Endothelial cell (in vitro differentiated cells): Measurements from ENCODE around the gene IDH2. TPM values are rescaled to one million over a fixed set of nuclear protein-coding genes. Genes with fewer than 3 reads are reported as not detected.

ENCODE experiments used
- DNase-seq: peaks from one replicate; pipeline ENCODE4 v3.0.0; 2021; ENCODE audit warnings: low spot score
- H3K27ac Mint-ChIP-seq: one replicate; pipeline ENCODE4 v1.8.0; 2021; ENCODE audit warnings: mixed read lengths, inconsistent platforms; ENCODE audit not compliant: unreplicated experiment
- H3K27me3 Mint-ChIP-seq: one replicate; pipeline ENCODE4 v1.8.0; 2021; ENCODE audit warnings: mild to moderate bottlenecking, moderate library complexity, mixed read lengths, inconsistent platforms; ENCODE audit not compliant: unreplicated experiment
- H3K36me3 Mint-ChIP-seq: one replicate; pipeline ENCODE4 v1.8.0; 2021; ENCODE audit warnings: mild to moderate bottlenecking, low read depth, mixed read lengths, inconsistent platforms; ENCODE audit not compliant: unreplicated experiment
- H3K4me1 Mint-ChIP-seq: one replicate; pipeline ENCODE4 v1.8.0; 2021; ENCODE audit warnings: mild to moderate bottlenecking, mixed read lengths, inconsistent platforms; ENCODE audit not compliant: unreplicated experiment
- H3K4me3 Mint-ChIP-seq: one replicate; pipeline ENCODE4 v1.8.0; 2021; ENCODE audit warnings: mild to moderate bottlenecking, mixed read lengths, inconsistent platforms; ENCODE audit not compliant: unreplicated experiment
- H3K9me3 Mint-ChIP-seq: one replicate; pipeline ENCODE4 v1.8.0; 2021; ENCODE audit warnings: mixed read lengths, inconsistent platforms; ENCODE audit not compliant: unreplicated experiment
- total RNA-seq: library from RNA; stranded (reverse); fragmentation: NEBNext Ultra II Directional; extraction: Animal tissue kit (Norgen Biotek cat#: 25700); gene quantifications from one replicate; pipeline ENCODE4 v1.2.1, GENCODE V29; 2021; ENCODE audit not compliant: unreplicated experiment
- TF ChIP-seq, protein P1 (sequence below): fragments of 200-600 bp; sonication (generic); IDR thresholded peaks from one replicate; pipeline ENCODE4 v1.5.0; 2021; ENCODE audit warnings: antibody characterized with exemption; ENCODE audit not compliant: unreplicated experiment

IDH2 gene
- total RNA-seq, 1 donor from 2014 or later = 133 TPM

DNA sequence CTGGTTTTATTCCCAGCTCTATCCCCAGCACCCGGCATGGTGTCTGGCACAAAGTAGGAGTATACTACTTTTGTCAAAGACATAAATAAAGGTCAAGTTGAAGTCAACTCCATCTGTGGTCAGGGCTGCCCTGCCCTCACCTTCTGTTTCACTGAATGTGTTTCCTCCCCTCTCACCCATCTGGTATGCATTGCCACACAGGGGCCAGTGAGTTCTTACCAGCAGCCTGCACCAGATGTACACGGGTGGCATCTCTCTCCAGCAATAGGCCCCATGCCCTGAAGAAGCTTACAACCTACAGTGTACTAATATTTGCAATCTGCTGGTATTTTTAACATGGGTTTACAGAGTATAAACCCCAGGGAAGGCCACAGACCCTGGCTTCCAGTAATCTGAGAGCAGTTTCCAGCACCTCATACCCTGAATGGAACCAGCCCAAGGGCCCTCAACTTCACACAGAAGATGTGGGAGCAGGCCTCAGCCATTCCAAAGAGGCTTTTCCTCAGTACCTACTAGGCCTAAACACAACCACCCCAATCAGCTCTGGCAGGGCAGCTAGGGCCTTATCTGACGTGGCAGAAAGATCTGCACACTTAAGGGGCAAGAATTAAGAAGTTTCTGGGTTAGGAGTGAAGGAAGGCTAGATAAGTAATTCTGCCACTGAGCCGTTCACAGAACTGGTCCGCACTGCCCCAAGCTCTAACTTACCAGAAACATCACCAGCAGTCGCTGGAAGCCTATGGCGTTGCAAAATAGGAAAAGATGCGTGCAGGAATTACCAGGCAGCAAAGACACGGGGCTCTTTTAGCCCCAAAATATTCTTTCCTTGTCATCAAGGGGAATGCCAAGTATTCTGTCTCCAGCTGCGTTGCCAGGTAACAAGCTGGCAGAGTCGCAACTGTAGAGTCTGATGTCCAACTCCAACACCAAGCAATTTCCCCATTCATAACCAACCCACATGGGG, 2.1 kb downstream of the IDH2 start:
- H3K4me3 Mint-ChIP-seq = peak overlapping the region; percentile 88
- H3K4me1 Mint-ChIP-seq = peaks cover 16% of the 10 kb centered on the region
- H3K36me3 Mint-ChIP-seq = peaks cover 4% of the 10 kb centered on the region
- peaks cover 23% of the 10 kb centered on the region for H3K27me3 Mint-ChIP-seq
- H3K9me3 Mint-ChIP-seq = no peaks in the 10 kb centered on the region
- DNase-seq = no peak
- peak overlapping the region; percentile 87 for H3K27ac Mint-ChIP-seq
- TF ChIP-seq, protein P1, sequence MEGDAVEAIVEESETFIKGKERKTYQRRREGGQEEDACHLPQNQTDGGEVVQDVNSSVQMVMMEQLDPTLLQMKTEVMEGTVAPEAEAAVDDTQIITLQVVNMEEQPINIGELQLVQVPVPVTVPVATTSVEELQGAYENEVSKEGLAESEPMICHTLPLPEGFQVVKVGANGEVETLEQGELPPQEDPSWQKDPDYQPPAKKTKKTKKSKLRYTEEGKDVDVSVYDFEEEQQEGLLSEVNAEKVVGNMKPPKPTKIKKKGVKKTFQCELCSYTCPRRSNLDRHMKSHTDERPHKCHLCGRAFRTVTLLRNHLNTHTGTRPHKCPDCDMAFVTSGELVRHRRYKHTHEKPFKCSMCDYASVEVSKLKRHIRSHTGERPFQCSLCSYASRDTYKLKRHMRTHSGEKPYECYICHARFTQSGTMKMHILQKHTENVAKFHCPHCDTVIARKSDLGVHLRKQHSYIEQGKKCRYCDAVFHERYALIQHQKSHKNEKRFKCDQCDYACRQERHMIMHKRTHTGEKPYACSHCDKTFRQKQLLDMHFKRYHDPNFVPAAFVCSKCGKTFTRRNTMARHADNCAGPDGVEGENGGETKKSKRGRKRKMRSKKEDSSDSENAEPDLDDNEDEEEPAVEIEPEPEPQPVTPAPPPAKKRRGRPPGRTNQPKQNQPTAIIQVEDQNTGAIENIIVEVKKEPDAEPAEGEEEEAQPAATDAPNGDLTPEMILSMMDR = no peak

- peaks cover 17% of the 10 kb centered on the region for H3K4me1 Mint-ChIP-seq
- no peak overlapping the region for H3K4me3 Mint-ChIP-seq
- TF ChIP-seq, protein P1 = no peak
- peak overlapping the region; percentile 1 for H3K27ac Mint-ChIP-seq
- peaks cover 22% of the 10 kb centered on the region for H3K27me3 Mint-ChIP-seq
- H3K9me3 Mint-ChIP-seq = no peaks in the 10 kb centered on the region
- H3K36me3 Mint-ChIP-seq = peaks cover 2% of the 10 kb centered on the region
- DNase-seq = no peak
These were observed 3.0 kb downstream of the IDH2 start for GRCh38 chr15:90099072-90099867.

DNA sequence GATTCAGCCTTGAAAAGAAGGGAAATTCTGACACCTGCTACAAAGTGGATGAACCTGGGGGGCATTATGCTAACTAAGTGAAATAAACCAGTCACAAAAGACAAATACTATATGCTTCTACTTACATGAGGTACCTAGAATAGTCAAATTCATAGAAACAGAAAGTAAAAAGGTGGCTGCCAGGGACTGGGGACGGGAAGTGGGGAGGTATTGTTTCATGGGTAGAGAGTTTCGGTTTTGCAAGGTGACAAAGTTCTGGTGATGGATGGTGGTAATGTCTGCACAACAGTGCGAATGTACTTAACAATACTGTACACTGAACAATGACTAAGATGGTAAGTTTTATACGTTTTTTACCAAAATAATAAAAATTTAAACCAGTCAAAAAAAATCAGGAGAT, 4.8 kb downstream of the IDH2 start:
- no peak for DNase-seq
- H3K4me3 Mint-ChIP-seq = no peak overlapping the region
- peaks cover 18% of the 10 kb centered on the region for H3K4me1 Mint-ChIP-seq
- H3K36me3 Mint-ChIP-seq = peaks cover 10% of the 10 kb centered on the region
- H3K9me3 Mint-ChIP-seq = no peaks in the 10 kb centered on the region
- no peak overlapping the region for H3K27ac Mint-ChIP-seq
- TF ChIP-seq, protein P1 = no peak
- peaks cover 18% of the 10 kb centered on the region for H3K27me3 Mint-ChIP-seq

GRCh38 chr15:90095521-90095959, 6.7 kb downstream of the IDH2 start:
- Mint-ChIP-seq H3K27me3 (peaks cover 17% of the 10 kb centered on the region), H3K27ac (no peak overlapping the region), H3K9me3 (no peaks in the 10 kb centered on the region), H3K4me1 (peaks cover 12% of the 10 kb centered on the region), H3K4me3 (no peak overlapping the region), H3K36me3 (peaks cover 21% of the 10 kb centered on the region)
- DNase-seq = no peak
- TF ChIP-seq, protein P1 = no peak
